HFF-Myc (cell line): ENCODE data around the gene KCNK18.

Experiments used
- DNase-seq: peaks from one replicate; pipeline ENCODE4 v3.0.0-alpha.2; 2011; ENCODE audit warnings: low read depth; ENCODE audit errors: extremely low read depth
- H3K4me3 ChIP-seq: replicated peaks from 2 replicates; pipeline ENCODE4 v1.5.1; 2011; ENCODE audit warnings: low read depth, mild to moderate bottlenecking, control low read depth, low read length
- TF ChIP-seq, protein P1 (sequence below): IDR thresholded peaks from 2 replicates; pipeline ENCODE4 v1.5.1; 2012; ENCODE audit warnings: mild to moderate bottlenecking, low read depth, low read length, control low read depth; ENCODE audit errors: missing control alignments

Gene KCNK18

GRCh38 chr10:117162093-117163060 is 34.9 kb upstream of the KCNK18 start:
- H3K4me3 ChIP-seq: peak overlapping the region; percentile 8; the same call in 1 of the 2 replicates
- no peak for DNase-seq
- TF ChIP-seq, protein P1, sequence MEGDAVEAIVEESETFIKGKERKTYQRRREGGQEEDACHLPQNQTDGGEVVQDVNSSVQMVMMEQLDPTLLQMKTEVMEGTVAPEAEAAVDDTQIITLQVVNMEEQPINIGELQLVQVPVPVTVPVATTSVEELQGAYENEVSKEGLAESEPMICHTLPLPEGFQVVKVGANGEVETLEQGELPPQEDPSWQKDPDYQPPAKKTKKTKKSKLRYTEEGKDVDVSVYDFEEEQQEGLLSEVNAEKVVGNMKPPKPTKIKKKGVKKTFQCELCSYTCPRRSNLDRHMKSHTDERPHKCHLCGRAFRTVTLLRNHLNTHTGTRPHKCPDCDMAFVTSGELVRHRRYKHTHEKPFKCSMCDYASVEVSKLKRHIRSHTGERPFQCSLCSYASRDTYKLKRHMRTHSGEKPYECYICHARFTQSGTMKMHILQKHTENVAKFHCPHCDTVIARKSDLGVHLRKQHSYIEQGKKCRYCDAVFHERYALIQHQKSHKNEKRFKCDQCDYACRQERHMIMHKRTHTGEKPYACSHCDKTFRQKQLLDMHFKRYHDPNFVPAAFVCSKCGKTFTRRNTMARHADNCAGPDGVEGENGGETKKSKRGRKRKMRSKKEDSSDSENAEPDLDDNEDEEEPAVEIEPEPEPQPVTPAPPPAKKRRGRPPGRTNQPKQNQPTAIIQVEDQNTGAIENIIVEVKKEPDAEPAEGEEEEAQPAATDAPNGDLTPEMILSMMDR: no peak

GRCh38 chr10:117163061-117163953 is 34.0 kb upstream of the KCNK18 start:
- TF ChIP-seq, protein P1: no peak
- peak overlapping the region; percentile 8; the same call in 1 of the 2 replicates for H3K4me3 ChIP-seq
- no peak for DNase-seq

GRCh38 chr10:117163954-117164548 is 33.2 kb upstream of the KCNK18 start:
- H3K4me3 ChIP-seq: no peak overlapping the region
- TF ChIP-seq, protein P1: no peak
- DNase-seq: no peak

GRCh38 chr10:117164592-117165537 is 32.4 kb upstream of the KCNK18 start:
- DNase-seq: no peak
- TF ChIP-seq, protein P1: no peak
- H3K4me3 ChIP-seq: no peak overlapping the region

DNA sequence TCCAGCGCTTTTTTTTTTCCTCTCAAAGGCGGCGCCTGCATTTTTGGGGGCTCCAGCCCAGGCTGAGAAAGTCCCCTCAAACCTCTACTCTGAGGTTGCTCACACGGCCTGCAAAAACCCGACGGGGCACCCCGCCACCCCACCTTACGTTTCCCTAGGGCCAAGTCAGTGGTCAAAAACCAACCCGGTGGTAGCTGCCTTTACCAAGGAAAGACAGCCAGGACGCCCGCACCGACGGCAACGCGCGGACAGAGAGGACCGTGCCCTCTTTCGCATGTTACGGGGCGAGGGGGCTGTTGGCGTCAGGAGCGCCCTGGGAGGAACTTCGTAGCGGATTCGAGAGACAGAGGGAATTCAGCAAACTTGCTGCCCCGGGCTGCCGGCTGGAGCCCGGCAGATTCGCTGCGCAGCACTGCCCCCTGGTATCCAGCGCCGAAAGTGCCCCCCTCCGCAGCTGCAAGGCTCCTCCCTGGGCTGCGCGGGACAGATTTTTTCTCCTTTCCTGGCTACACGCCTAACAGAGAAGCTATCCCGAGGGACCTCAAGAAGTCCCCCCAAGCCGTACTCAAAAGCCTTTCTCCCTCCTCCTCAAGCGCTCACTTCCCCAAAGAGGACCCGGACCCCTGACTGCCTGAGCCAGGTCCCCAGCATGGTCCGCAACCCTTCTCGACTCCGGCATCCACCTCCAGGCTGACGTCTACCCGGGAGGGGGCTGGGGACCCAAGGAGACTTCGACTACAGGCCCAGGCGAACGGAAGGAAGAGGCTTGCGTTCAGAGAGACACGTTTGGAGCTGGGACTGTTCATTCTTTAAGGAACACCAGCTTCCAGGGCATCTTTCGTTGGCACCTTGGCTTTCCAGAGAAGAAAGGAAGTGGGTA is 31.5 kb upstream of the KCNK18 start:
- TF ChIP-seq, protein P1: peak; percentile 68
- DNase-seq: no peak
- H3K4me3 ChIP-seq: no peak overlapping the region
